MM.1S (cell line): ENCODE results near the gene CSTPP1.

Source experiments
- DNase-seq: peaks from one replicate; pipeline ENCODE4 v3.0.0-alpha.2; 2015
- H2AFZ ChIP-seq: fragments of 300-600 bp; sonication (generic); 2 replicates; pipeline ENCODE4 v1.6.0; 2016; ENCODE audit warnings: antibody characterized with exemption, low read length
- H3F3A ChIP-seq: fragments of 300-600 bp; sonication (generic); 2 replicates; pipeline ENCODE4 v1.6.1; 2016; ENCODE audit warnings: mild to moderate bottlenecking, antibody characterized with exemption, low read length, moderate library complexity, mixed read lengths; ENCODE audit not compliant: insufficient read depth
- H3K27ac ChIP-seq: fragments of 300-600 bp; sonication (generic); 2 replicates; pipeline ENCODE4 v1.5.1; 2016; ENCODE audit warnings: mild to moderate bottlenecking, low read length
- H3K27me3 ChIP-seq: fragments of 300-600 bp; sonication (generic); replicated peaks from 2 replicates; pipeline ENCODE4 v1.6.0; 2016; ENCODE audit warnings: low read length; ENCODE audit not compliant: insufficient read depth
- H3K36me3 ChIP-seq: fragments of 300-600 bp; sonication (generic); replicated peaks from 2 replicates; pipeline ENCODE4 v1.6.1; 2016; ENCODE audit warnings: mild to moderate bottlenecking, low read length, mixed read lengths; ENCODE audit not compliant: insufficient read depth
- H3K4me1 ChIP-seq: fragments of 300-600 bp; sonication (generic); 2 replicates; pipeline ENCODE4 v1.6.1; 2016; ENCODE audit warnings: low read length, mixed read lengths
- H3K4me2 ChIP-seq: fragments of 300-600 bp; sonication (generic); 2 replicates; pipeline ENCODE4 v1.6.0; 2016; ENCODE audit warnings: low read depth, low read length
- H3K4me3 ChIP-seq: fragments of 300-600 bp; sonication (generic); 2 replicates; pipeline ENCODE4 v1.5.1; 2016; ENCODE audit warnings: low read length, mixed read lengths
- H3K79me2 ChIP-seq: fragments of 300-600 bp; sonication (generic); 2 replicates; pipeline ENCODE4 v1.6.1; 2016; ENCODE audit warnings: mixed run types, low read length, mixed read lengths
- H3K9ac ChIP-seq: fragments of 300-600 bp; sonication (generic); 2 replicates; pipeline ENCODE4 v1.6.1; 2016; ENCODE audit warnings: low read length, mixed read lengths
- H3K9me2 ChIP-seq: fragments of 300-600 bp; sonication (generic); replicated peaks from 2 replicates; pipeline ENCODE4 v1.6.1; 2016; ENCODE audit warnings: mild to moderate bottlenecking, low read length, mixed read lengths; ENCODE audit not compliant: insufficient read depth
- H3K9me3 ChIP-seq: fragments of 300-600 bp; sonication (generic); replicated peaks from 2 replicates; pipeline ENCODE4 v1.6.1; 2016; ENCODE audit warnings: mild to moderate bottlenecking, low read length, mixed read lengths; ENCODE audit not compliant: insufficient read depth
- H4K20me1 ChIP-seq: fragments of 300-600 bp; sonication (generic); 2 replicates; pipeline ENCODE4 v1.6.1; 2016; ENCODE audit warnings: mild to moderate bottlenecking, low read length, moderate library complexity, mixed read lengths; ENCODE audit not compliant: insufficient read depth
- EZH2 ChIP-seq: fragments of 300-600 bp; sonication (generic); optimal IDR thresholded peaks from 2 replicates; pipeline ENCODE3; 2017; ENCODE audit warnings: low read depth, mild to moderate bottlenecking, antibody characterized with exemption, low read length, mixed read lengths
- EZH2phosphoT487 ChIP-seq: fragments of 300-600 bp; sonication (generic); IDR thresholded peaks from 2 replicates; pipeline ENCODE4 v1.6.1; 2018; ENCODE audit warnings: antibody characterized with exemption, low read length
- TF ChIP-seq, protein P1 (sequence below): fragments of 300-600 bp; sonication (generic); IDR thresholded peaks from 2 replicates; pipeline ENCODE4 v1.5.1; 2016; ENCODE audit warnings: antibody characterized with exemption, low read length, mixed read lengths

Gene CSTPP1

GRCh38 chr11:47137476-47137875 lies 200.9 kb downstream of the CSTPP1 start:
- Histone ChIP-seq H3K79me2 (no peaks in the 10 kb centered on the region), H2AFZ (no peak overlapping the region), H3K36me3 (no peaks in the 10 kb centered on the region), H3K9me2 (no peaks in the 10 kb centered on the region), H3K27ac (no peak overlapping the region), H3K4me2 (no peak overlapping the region), H3F3A (no peaks in the 10 kb centered on the region), H3K4me3 (no peak overlapping the region), H3K27me3 (no peaks in the 10 kb centered on the region), H4K20me1 (no peaks in the 10 kb centered on the region), H3K4me1 (no peaks in the 10 kb centered on the region), H3K9me3 (no peaks in the 10 kb centered on the region), H3K9ac (no peak overlapping the region)
- TF ChIP-seq EZH2 (no peak), EZH2phosphoT487 (no peak)
- TF ChIP-seq, protein P1, sequence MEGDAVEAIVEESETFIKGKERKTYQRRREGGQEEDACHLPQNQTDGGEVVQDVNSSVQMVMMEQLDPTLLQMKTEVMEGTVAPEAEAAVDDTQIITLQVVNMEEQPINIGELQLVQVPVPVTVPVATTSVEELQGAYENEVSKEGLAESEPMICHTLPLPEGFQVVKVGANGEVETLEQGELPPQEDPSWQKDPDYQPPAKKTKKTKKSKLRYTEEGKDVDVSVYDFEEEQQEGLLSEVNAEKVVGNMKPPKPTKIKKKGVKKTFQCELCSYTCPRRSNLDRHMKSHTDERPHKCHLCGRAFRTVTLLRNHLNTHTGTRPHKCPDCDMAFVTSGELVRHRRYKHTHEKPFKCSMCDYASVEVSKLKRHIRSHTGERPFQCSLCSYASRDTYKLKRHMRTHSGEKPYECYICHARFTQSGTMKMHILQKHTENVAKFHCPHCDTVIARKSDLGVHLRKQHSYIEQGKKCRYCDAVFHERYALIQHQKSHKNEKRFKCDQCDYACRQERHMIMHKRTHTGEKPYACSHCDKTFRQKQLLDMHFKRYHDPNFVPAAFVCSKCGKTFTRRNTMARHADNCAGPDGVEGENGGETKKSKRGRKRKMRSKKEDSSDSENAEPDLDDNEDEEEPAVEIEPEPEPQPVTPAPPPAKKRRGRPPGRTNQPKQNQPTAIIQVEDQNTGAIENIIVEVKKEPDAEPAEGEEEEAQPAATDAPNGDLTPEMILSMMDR, result no peak
- DNase-seq, result no peak

- no peak overlapping the region for H2AFZ ChIP-seq
- H3K36me3 ChIP-seq, result no peaks in the 10 kb centered on the region
- DNase-seq, result no peak
- no peaks in the 10 kb centered on the region for H3K79me2 ChIP-seq
- no peak overlapping the region for H3K4me2 ChIP-seq
- H4K20me1 ChIP-seq, result no peaks in the 10 kb centered on the region
- no peak overlapping the region for H3K4me3 ChIP-seq
- H3K9me3 ChIP-seq, result no peaks in the 10 kb centered on the region
- H3K27me3 ChIP-seq, result no peaks in the 10 kb centered on the region
- H3K9me2 ChIP-seq, result no peaks in the 10 kb centered on the region
- H3K4me1 ChIP-seq, result no peaks in the 10 kb centered on the region
- no peak for TF ChIP-seq EZH2phosphoT487
- TF ChIP-seq, protein P1, result no peak
- TF ChIP-seq EZH2, result no peak
- H3F3A ChIP-seq, result no peaks in the 10 kb centered on the region
- no peak overlapping the region for H3K9ac ChIP-seq
- no peak overlapping the region for H3K27ac ChIP-seq
Measured at GRCh38 chr11:47139878-47140277, 203.3 kb downstream of the CSTPP1 start.

GRCh38 chr11:47143322-47143721 lies 206.8 kb downstream of the CSTPP1 start:
- Histone ChIP-seq H3K9me2 (no peaks in the 10 kb centered on the region), H3F3A (no peaks in the 10 kb centered on the region), H3K79me2 (no peaks in the 10 kb centered on the region), H3K4me2 (no peak overlapping the region), H3K27me3 (no peaks in the 10 kb centered on the region), H3K9me3 (no peaks in the 10 kb centered on the region), H3K27ac (no peak overlapping the region), H3K36me3 (no peaks in the 10 kb centered on the region), H4K20me1 (no peaks in the 10 kb centered on the region), H3K4me3 (no peak overlapping the region), H3K4me1 (no peaks in the 10 kb centered on the region), H2AFZ (no peak overlapping the region), H3K9ac (no peak overlapping the region)
- no peak for TF ChIP-seq EZH2
- no peak for TF ChIP-seq EZH2phosphoT487
- TF ChIP-seq, protein P1, result no peak
- DNase-seq, result no peak
